ENCODE measurements around the gene AKAP9.
"Not testable (repeated sequence)": the region's sequence is repeated elsewhere in the genome, so short reads cannot be mapped to it uniquely, and the experiment has no call there.

AKAP9 gene

DNA sequence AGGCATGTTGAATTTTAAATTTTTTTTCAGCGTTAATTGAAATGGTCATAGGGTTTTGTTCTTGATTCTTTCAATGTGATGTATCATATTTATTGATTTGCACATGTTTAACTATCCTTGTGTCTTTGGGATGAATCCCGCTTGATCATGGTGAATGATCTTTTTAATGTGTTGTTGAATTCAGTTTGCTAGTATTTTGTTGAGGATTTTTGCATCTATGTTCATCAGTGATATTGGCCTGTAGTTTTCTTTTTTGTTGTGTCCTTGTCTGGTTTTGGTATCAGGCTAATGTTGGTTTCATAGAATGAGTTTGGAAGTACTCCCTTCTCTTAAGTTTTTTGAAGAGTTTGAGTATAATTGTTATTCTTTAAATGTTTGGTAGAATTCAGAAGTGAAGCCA, 26.9 kb downstream of the AKAP9 start:
- H3K4me3 ChIP-seq (ENCODE audit: low read depth, low read length); H3K9ac ChIP-seq (ENCODE audit: low read depth, low read length); H3K36me3 ChIP-seq (ENCODE audit: control insufficient read depth, insufficient read depth, low read length); H3K9me3 ChIP-seq (ENCODE audit: control insufficient read depth, insufficient read depth, low read length); H3K27ac ChIP-seq (ENCODE audit: low read depth, low read length); H3K27me3 ChIP-seq (ENCODE audit: control insufficient read depth, insufficient read depth, low read length): not testable (repeated sequence)
- H3K4me1 ChIP-seq (ENCODE audit: control insufficient read depth, insufficient read depth, low read length): peaks cover 10% of the 10 kb centered on the region

DNA sequence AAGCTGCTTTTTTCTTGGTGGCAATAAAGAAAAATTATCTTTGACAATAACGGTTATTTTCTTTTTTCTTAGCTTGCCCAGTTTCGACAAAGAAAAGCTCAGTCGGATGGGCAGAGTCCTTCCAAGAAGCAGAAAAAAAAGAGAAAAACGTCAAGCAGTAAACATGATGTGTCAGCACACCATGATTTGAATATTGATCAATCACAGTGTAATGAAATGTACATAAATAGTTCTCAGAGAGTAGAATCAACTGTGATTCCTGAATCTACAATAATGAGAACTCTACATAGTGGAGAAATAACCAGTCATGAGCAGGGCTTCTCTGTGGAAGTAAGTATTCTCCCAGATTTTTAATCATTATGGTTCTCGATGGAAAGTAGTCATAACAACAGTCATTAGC, 33.0 kb downstream of the AKAP9 start:
- peaks cover 10% of the 10 kb centered on the region for H3K4me1 ChIP-seq (ENCODE audit: control insufficient read depth, insufficient read depth, low read length)

GRCh38 chr7:91974066-91974465, 33.4 kb downstream of the AKAP9 start:
- H3K9ac ChIP-seq (ENCODE audit: low read depth, low read length): no peak overlapping the region
- H3K36me3 ChIP-seq (ENCODE audit: control insufficient read depth, insufficient read depth, low read length): no peaks in the 10 kb centered on the region
- no peak overlapping the region for H3K27ac ChIP-seq (ENCODE audit: low read depth, low read length)
- no peaks in the 10 kb centered on the region for H3K9me3 ChIP-seq (ENCODE audit: control insufficient read depth, insufficient read depth, low read length)
- H3K4me3 ChIP-seq (ENCODE audit: low read depth, low read length): no peak overlapping the region
- no peaks in the 10 kb centered on the region for H3K27me3 ChIP-seq (ENCODE audit: control insufficient read depth, insufficient read depth, low read length)
- peaks cover 10% of the 10 kb centered on the region for H3K4me1 ChIP-seq (ENCODE audit: control insufficient read depth, insufficient read depth, low read length)

More for the DNA sequence above, 33.0 kb downstream of the AKAP9 start:
- no peak overlapping the region for H3K9ac ChIP-seq (ENCODE audit: low read depth, low read length)
- no peaks in the 10 kb centered on the region for H3K9me3 ChIP-seq (ENCODE audit: control insufficient read depth, insufficient read depth, low read length)
- no peaks in the 10 kb centered on the region for H3K36me3 ChIP-seq (ENCODE audit: control insufficient read depth, insufficient read depth, low read length)
- H3K27ac ChIP-seq (ENCODE audit: low read depth, low read length): no peak overlapping the region
- H3K4me3 ChIP-seq (ENCODE audit: low read depth, low read length): no peak overlapping the region
- no peaks in the 10 kb centered on the region for H3K27me3 ChIP-seq (ENCODE audit: control insufficient read depth, insufficient read depth, low read length)

- Histone ChIP-seq H3K4me3 (ENCODE audit: low read depth, low read length) (no peak overlapping the region), H3K4me1 (ENCODE audit: control insufficient read depth, insufficient read depth, low read length) (no peaks in the 10 kb centered on the region), H3K27ac (ENCODE audit: low read depth, low read length) (no peak overlapping the region), H3K9ac (ENCODE audit: low read depth, low read length) (no peak overlapping the region), H3K36me3 (ENCODE audit: control insufficient read depth, insufficient read depth, low read length) (peaks cover 4% of the 10 kb centered on the region; the same call in 1 of the 2 replicates), H3K27me3 (ENCODE audit: control insufficient read depth, insufficient read depth, low read length) (no peaks in the 10 kb centered on the region), H3K9me3 (ENCODE audit: control insufficient read depth, insufficient read depth, low read length) (no peaks in the 10 kb centered on the region)
These were observed 36.1 kb downstream of the AKAP9 start for GRCh38 chr7:91976743-91977142.

DNA sequence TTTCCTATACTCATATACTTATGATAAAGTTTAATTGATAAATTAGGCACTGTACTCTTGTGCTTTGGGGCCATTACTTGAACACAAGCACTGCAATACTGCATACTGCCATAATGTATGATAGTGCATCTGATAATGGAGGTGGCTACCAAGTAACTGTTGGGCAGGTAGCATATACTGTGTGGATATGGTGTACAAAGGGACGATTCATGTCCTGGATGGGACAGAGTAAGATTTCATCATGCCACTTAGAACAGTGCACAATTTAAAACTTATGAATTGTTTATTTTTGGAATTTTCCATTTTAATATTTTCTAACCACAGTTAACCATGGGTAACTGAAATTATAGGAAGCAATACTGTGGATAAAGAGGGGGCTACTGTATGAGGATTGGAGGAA, 38.9 kb downstream of the AKAP9 start:
- Histone ChIP-seq H3K4me1 (ENCODE audit: control insufficient read depth, insufficient read depth, low read length) (no peaks in the 10 kb centered on the region), H3K9me3 (ENCODE audit: control insufficient read depth, insufficient read depth, low read length) (no peaks in the 10 kb centered on the region), H3K4me3 (ENCODE audit: low read depth, low read length) (no peak overlapping the region), H3K36me3 (ENCODE audit: control insufficient read depth, insufficient read depth, low read length) (peaks cover 4% of the 10 kb centered on the region; the same call in 1 of the 2 replicates), H3K27me3 (ENCODE audit: control insufficient read depth, insufficient read depth, low read length) (no peaks in the 10 kb centered on the region), H3K27ac (ENCODE audit: low read depth, low read length) (no peak overlapping the region), H3K9ac (ENCODE audit: low read depth, low read length) (no peak overlapping the region)

DNA sequence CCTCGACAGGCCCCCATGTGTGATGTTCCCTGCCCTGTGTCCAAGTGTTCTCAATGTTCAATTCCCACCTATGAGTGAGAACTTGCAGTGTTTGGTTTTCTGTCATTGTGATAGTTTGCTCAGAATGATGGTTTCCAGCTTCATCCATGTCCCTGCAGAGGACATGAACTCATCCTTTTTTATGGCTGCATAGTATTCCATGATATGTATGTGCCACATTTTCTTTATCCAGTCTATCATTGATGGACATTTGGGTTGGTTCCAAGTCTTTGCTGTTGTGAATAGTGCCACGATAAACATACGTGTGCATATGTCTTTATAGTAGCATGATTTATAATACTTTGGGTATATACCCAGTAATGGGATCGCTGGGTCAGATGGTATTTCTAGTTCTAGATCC, 41.7 kb downstream of the AKAP9 start:
- H3K36me3 ChIP-seq (ENCODE audit: control insufficient read depth, insufficient read depth, low read length); H3K9ac ChIP-seq (ENCODE audit: low read depth, low read length); H3K4me1 ChIP-seq (ENCODE audit: control insufficient read depth, insufficient read depth, low read length); H3K27ac ChIP-seq (ENCODE audit: low read depth, low read length); H3K4me3 ChIP-seq (ENCODE audit: low read depth, low read length); H3K27me3 ChIP-seq (ENCODE audit: control insufficient read depth, insufficient read depth, low read length); H3K9me3 ChIP-seq (ENCODE audit: control insufficient read depth, insufficient read depth, low read length): not testable (repeated sequence)

DNA sequence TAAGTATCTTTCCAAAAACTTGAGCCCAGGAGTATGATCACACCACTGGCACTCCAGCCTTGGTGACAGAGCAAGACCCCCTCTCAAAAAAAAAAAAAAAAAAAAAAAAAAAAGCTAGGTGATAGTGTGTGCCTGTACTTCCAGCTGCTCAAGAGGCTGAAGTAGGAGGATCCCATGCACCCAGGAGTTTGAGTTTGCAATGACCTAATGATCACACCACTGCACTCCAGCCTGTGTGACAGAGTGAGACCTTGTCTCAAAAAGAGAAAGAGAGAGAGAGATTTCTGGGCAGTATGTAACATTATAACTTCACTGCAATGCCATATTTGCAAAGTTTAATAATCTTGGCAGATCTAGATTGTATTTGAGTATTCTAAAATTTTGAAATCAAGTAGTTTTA, 47.6 kb downstream of the AKAP9 start:
- H3K4me1 ChIP-seq (ENCODE audit: control insufficient read depth, insufficient read depth, low read length): no peaks in the 10 kb centered on the region
- H3K4me3 ChIP-seq (ENCODE audit: low read depth, low read length): no peak overlapping the region
- no peaks in the 10 kb centered on the region for H3K9me3 ChIP-seq (ENCODE audit: control insufficient read depth, insufficient read depth, low read length)
- H3K36me3 ChIP-seq (ENCODE audit: control insufficient read depth, insufficient read depth, low read length): peaks cover 7% of the 10 kb centered on the region; the same call in 1 of the 2 replicates
- H3K27me3 ChIP-seq (ENCODE audit: control insufficient read depth, insufficient read depth, low read length): no peaks in the 10 kb centered on the region
- H3K27ac ChIP-seq (ENCODE audit: low read depth, low read length): no peak overlapping the region
- no peak overlapping the region for H3K9ac ChIP-seq (ENCODE audit: low read depth, low read length)

DNA sequence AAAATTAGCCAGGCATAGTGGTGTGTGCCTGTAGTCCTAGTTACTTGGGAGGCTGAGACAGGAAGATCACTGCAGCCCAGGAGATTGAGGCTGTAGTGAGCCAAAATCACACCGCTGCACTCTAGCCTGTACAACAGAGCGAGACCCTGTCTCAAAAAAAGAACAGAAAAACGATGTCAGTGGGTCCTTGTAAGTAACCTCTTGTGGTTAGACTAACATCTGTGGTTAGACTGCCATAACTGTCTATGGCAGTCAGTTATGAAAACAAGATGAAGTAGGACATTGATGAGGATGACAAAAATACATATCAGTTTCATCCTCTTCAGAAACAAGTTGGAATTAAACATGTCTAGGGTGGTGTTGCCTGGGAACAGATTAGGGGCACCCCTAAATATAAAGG, 53.3 kb downstream of the AKAP9 start:
- Histone ChIP-seq H3K9me3 (ENCODE audit: control insufficient read depth, insufficient read depth, low read length) (no peaks in the 10 kb centered on the region), H3K4me3 (ENCODE audit: low read depth, low read length) (no peak overlapping the region), H3K4me1 (ENCODE audit: control insufficient read depth, insufficient read depth, low read length) (no peaks in the 10 kb centered on the region), H3K27ac (ENCODE audit: low read depth, low read length) (no peak overlapping the region), H3K36me3 (ENCODE audit: control insufficient read depth, insufficient read depth, low read length) (peaks cover 51% of the 10 kb centered on the region), H3K9ac (ENCODE audit: low read depth, low read length) (no peak overlapping the region), H3K27me3 (ENCODE audit: control insufficient read depth, insufficient read depth, low read length) (no peaks in the 10 kb centered on the region)

DNA sequence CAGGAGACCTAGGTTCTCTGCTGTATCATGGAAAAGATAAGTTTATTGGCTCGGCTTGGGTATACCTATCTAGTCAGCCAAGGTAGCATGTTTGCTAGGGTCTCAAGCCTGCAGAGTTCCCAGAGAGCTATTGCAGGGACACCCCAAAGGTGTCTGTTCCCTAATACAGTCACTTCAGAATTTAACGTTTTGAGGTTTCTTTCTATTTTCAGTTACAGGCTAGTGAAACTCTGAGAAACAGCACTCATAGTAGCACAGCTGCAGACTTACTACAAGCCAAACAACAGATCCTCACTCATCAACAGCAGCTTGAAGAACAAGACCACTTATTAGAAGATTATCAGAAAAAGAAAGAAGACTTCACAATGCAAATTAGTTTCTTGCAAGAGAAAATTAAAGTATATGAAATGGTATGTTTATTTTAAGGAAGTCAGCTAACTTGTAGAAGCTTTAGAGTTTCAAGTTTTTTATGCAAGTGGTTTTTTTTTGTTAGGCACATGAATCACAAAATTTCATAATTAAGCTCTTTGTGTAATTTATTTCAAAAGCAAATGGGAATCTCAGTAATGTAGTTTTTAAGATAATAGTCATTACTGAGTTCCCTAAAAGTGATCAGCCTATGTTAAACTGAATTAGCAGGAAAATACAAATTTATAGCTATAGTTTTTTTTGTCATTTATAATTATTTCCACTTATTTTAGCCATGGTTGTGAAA, 54.9 kb downstream of the AKAP9 start:
- Histone ChIP-seq H3K9me3 (ENCODE audit: control insufficient read depth, insufficient read depth, low read length) (no peaks in the 10 kb centered on the region), H3K4me1 (ENCODE audit: control insufficient read depth, insufficient read depth, low read length) (no peaks in the 10 kb centered on the region), H3K4me3 (ENCODE audit: low read depth, low read length) (no peak overlapping the region), H3K9ac (ENCODE audit: low read depth, low read length) (no peak overlapping the region), H3K27ac (ENCODE audit: low read depth, low read length) (no peak overlapping the region), H3K36me3 (ENCODE audit: control insufficient read depth, insufficient read depth, low read length) (peaks cover 56% of the 10 kb centered on the region), H3K27me3 (ENCODE audit: control insufficient read depth, insufficient read depth, low read length) (no peaks in the 10 kb centered on the region)

- H3K9me3 ChIP-seq (ENCODE audit: control insufficient read depth, insufficient read depth, low read length): no peaks in the 10 kb centered on the region
- peaks cover 59% of the 10 kb centered on the region for H3K36me3 ChIP-seq (ENCODE audit: control insufficient read depth, insufficient read depth, low read length)
- no peaks in the 10 kb centered on the region for H3K4me1 ChIP-seq (ENCODE audit: control insufficient read depth, insufficient read depth, low read length)
- H3K9ac ChIP-seq (ENCODE audit: low read depth, low read length): no peak overlapping the region
- H3K4me3 ChIP-seq (ENCODE audit: low read depth, low read length): no peak overlapping the region
- H3K27ac ChIP-seq (ENCODE audit: low read depth, low read length): no peak overlapping the region
- H3K27me3 ChIP-seq (ENCODE audit: control insufficient read depth, insufficient read depth, low read length): no peaks in the 10 kb centered on the region
These were observed 59.2 kb downstream of the AKAP9 start for GRCh38 chr7:91999631-92000565.

DNA sequence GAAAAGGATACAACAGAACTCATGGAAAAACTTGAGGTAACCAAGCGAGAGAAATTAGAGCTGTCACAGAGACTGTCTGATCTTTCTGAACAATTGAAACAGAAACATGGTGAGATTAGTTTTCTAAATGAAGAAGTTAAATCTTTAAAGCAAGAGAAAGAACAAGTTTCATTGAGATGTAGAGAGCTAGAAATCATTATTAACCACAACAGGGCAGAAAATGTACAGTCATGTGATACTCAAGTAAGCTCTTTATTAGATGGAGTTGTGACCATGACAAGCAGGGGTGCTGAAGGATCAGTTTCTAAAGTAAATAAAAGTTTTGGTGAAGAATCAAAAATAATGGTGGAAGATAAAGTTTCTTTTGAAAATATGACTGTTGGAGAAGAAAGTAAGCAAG, 62.1 kb downstream of the AKAP9 start:
- Histone ChIP-seq H3K4me1 (ENCODE audit: control insufficient read depth, insufficient read depth, low read length) (no peaks in the 10 kb centered on the region), H3K9ac (ENCODE audit: low read depth, low read length) (no peak overlapping the region), H3K36me3 (ENCODE audit: control insufficient read depth, insufficient read depth, low read length) (peaks cover 41% of the 10 kb centered on the region), H3K27me3 (ENCODE audit: control insufficient read depth, insufficient read depth, low read length) (no peaks in the 10 kb centered on the region), H3K9me3 (ENCODE audit: control insufficient read depth, insufficient read depth, low read length) (no peaks in the 10 kb centered on the region; the same call in 1 of the 2 replicates), H3K4me3 (ENCODE audit: low read depth, low read length) (no peak overlapping the region), H3K27ac (ENCODE audit: low read depth, low read length) (no peak overlapping the region)
